Tibial artery (tissue), 4 donors: ENCODE results near the gene GPD2.

Source experiments
- DNase-seq, 2 donors: peaks; one replicate each; pipeline ENCODE4 v3.0.0-alpha.2; 2019
- H3K27ac ChIP-seq, 2 donors: fragments of 200-600 bp; sonication (generic) in 1 of 2; 1 replicate in 1 of 2; 2 replicates in 1 of 2; pipeline ENCODE4 v1.5.1; 2018 to 2019; ENCODE audit warnings: mild to moderate bottlenecking in 1 of 2
- H3K27me3 ChIP-seq, 2 donors: fragments of 200-600 bp; sonication (generic) in 1 of 2; one replicate each; pipeline versions ENCODE4 v1.5.1 to v1.6.0; 2016 to 2019
- H3K36me3 ChIP-seq, 3 donors: fragments of 200-600 bp; sonication (generic) in 2 of 3; one replicate each; pipeline ENCODE4 v1.5.1; 2016 to 2019; ENCODE audit warnings: mild to moderate bottlenecking in 2 of 3
- H3K4me1 ChIP-seq, 4 donors: fragments of 200-600 bp; sonication (generic) in 2 of 4; 1 replicate in 3 of 4; 2 replicates in 1 of 4; pipeline ENCODE4 v1.5.1; 2016 to 2019
- H3K4me3 ChIP-seq, 2 donors: fragments of 200-600 bp; sonication (generic) in 1 of 2; 1 replicate in 1 of 2; 2 replicates in 1 of 2; pipeline ENCODE4 v1.5.1; 2018 to 2019; ENCODE audit warnings: mild to moderate bottlenecking in 2 of 2
- H3K9me3 ChIP-seq, 3 donors: fragments of 200-600 bp; sonication (generic) in 1 of 3; one replicate each; pipeline ENCODE4 v1.5.1; 2016 to 2019
- CTCF ChIP-seq, 2 experiments: fragments of 200-600 bp in 1 of 2; fragments of 450-650 bp in 1 of 2; IDR thresholded peaks; one replicate each; pipeline ENCODE4 v1.5.1; 2017 to 2019; ENCODE audit warnings: antibody characterized with exemption in 2 of 2, mild to moderate bottlenecking in 1 of 2, moderate library complexity in 1 of 2
- intact Hi-C: fragments of 100-400 bp; cut with DNase I; formaldehyde crosslinking; loops from one replicate; pipeline ENCODE4 v1.15.0; 2023; ENCODE audit warnings: low total_unique reads

Gene GPD2

GRCh38 chr2:156590085-156590739 lies 154.0 kb downstream of the GPD2 start:
- Histone ChIP-seq H3K4me3 (no peak overlapping the region), H3K27me3 (no peaks in the 10 kb centered on the region), H3K27ac (no peak overlapping the region), H3K36me3 (no peaks in the 10 kb centered on the region), H3K9me3 (no peaks in the 10 kb centered on the region), H3K4me1 (peaks cover 0 to 2% (median 0%) of the 10 kb centered on the region in 4 donors)
- DNase-seq = no peak
- intact Hi-C loops = no loop called here
- TF ChIP-seq CTCF (IDR thresholded peaks at IDR 0.05) = no peak

GRCh38 chr2:156592809-156593593 lies 156.8 kb downstream of the GPD2 start:
- Histone ChIP-seq H3K4me1 (peaks cover 0 to 2% (median 0%) of the 10 kb centered on the region in 4 donors), H3K36me3 (no peaks in the 10 kb centered on the region), H3K27me3 (no peaks in the 10 kb centered on the region), H3K9me3 (no peaks in the 10 kb centered on the region), H3K4me3 (no peak overlapping the region), H3K27ac (no peak overlapping the region)
- no peak for DNase-seq
- intact Hi-C loops = no loop called here
- no peak for TF ChIP-seq CTCF (IDR thresholded peaks at IDR 0.05)

GRCh38 chr2:156593594-156593921 lies 157.4 kb downstream of the GPD2 start:
- Histone ChIP-seq H3K36me3 (no peaks in the 10 kb centered on the region), H3K4me3 (no peak overlapping the region), H3K4me1 (peaks cover 0 to 2% (median 0%) of the 10 kb centered on the region in 4 donors), H3K27ac (no peak overlapping the region), H3K9me3 (no peaks in the 10 kb centered on the region), H3K27me3 (no peaks in the 10 kb centered on the region)
- intact Hi-C loops = no loop called here
- DNase-seq = no peak
- no peak for TF ChIP-seq CTCF (IDR thresholded peaks at IDR 0.05)

GRCh38 chr2:156598563-156598962 lies 162.4 kb downstream of the GPD2 start:
- Histone ChIP-seq H3K27ac (no peak overlapping the region), H3K36me3 (no peaks in the 10 kb centered on the region), H3K4me3 (no peak overlapping the region), H3K4me1 (no peaks in the 10 kb centered on the region), H3K27me3 (no peaks in the 10 kb centered on the region), H3K9me3 (no peaks in the 10 kb centered on the region)
- DNase-seq = no peak
- intact Hi-C loops = no loop called here
- no peak for TF ChIP-seq CTCF (IDR thresholded peaks at IDR 0.05)

- no peaks in the 10 kb centered on the region for H3K36me3 ChIP-seq
- no peak overlapping the region for H3K4me3 ChIP-seq
- H3K4me1 ChIP-seq = no peaks in the 10 kb centered on the region
- no peak for DNase-seq
- intact Hi-C loops = no loop called here
- H3K27me3 ChIP-seq = no peaks in the 10 kb centered on the region
- no peaks in the 10 kb centered on the region for H3K9me3 ChIP-seq
- no peak overlapping the region for H3K27ac ChIP-seq
- no peak for TF ChIP-seq CTCF (IDR thresholded peaks at IDR 0.05)
These were observed 164.0 kb downstream of the GPD2 start for GRCh38 chr2:156600196-156600595.
